K562 (cell line): ENCODE measurements around the gene CFAP90. TPM values are rescaled to one million over a fixed set of nuclear protein-coding genes. Genes with fewer than 3 reads are reported as not detected.

Source experiments
- ATAC-seq: fragments of 200-7000 bp; cut with Tn5 transposase; 3 replicates; pipeline ENCODE4 v1.9.1; 2020; ENCODE audit warnings: moderate library complexity
- BruUV-seq: library from RNA; stranded (reverse); fragments of 400-500 nt; replicated peaks from 2 replicates; lab custom pipeline; 2021; lab: Mats Ljungman, UMichigan
- CTCF ChIA-PET: fragments of 300-600 bp; formaldehyde crosslinking; extraction: SDS; loops from one replicate; lab custom pipeline; 2021; ENCODE audit warnings: low intra/inter-chr PET ratio; lab: Yijun Ruan, JAX
- POLR2A ChIA-PET: fragments of 300-600, 350-650 bp; sonication (Branson Sonifier 250); formaldehyde crosslinking; extraction: SDS; loops from one replicate; lab custom pipeline; 2021; ENCODE audit warnings: antibody characterized with exemption, inconsistent platforms; lab: Yijun Ruan, JAX
- DNase-seq, 4 experiments: peaks; one replicate each; pipeline versions ENCODE4 v3.0.0 to v3.0.0-alpha.2; 2011 to 2018; ENCODE audit warnings: low spot score in 3 of 4, mixed read lengths in 3 of 4; ENCODE audit errors: extremely low read depth in 1 of 4
- FAIRE-seq: peaks from 2 replicates; lab custom pipeline; 2011; peaks lifted over from hg19 to GRCh38; lab: Jason Lieb, UNC
- H2AFZ ChIP-seq: 2 replicates; pipeline ENCODE4 v1.6.0; 2011; ENCODE audit warnings: low read depth, low read length, control low read depth, inconsistent platforms
- H3K27ac ChIP-seq: fragments of 200-600 bp; 3 replicates; pipeline ENCODE4 v1.8.0; 2011; ENCODE audit warnings: low read depth, mild to moderate bottlenecking, control low read depth, inconsistent platforms, low read length, moderate library complexity, mixed read lengths; ENCODE audit errors: extremely low read depth
- H3K27me3 ChIP-seq, 2 experiments: fragments of 300-600 bp in 1 of 2; 2 replicates in 1 of 2; 3 replicates in 1 of 2; pipeline versions ENCODE4 v1.6.0 to v1.8.0; 2011; ENCODE audit warnings: inconsistent platforms in 2 of 2, low read length in 2 of 2, mild to moderate bottlenecking in 1 of 2, mixed read lengths in 1 of 2, moderate library complexity in 1 of 2; ENCODE audit not compliant: control insufficient read depth in 2 of 2, insufficient read depth in 2 of 2
- H3K36me3 ChIP-seq: fragments of 300-600 bp; 3 replicates; pipeline ENCODE4 v1.8.0; 2011; ENCODE audit warnings: mild to moderate bottlenecking, low read length, inconsistent platforms; ENCODE audit not compliant: control insufficient read depth, insufficient read depth
- H3K4me1 ChIP-seq, 2 experiments: fragments of 200-600 bp in 1 of 2; replicated peaks in 1 of 2; 2 replicates in 1 of 2; 3 replicates in 1 of 2; pipeline versions ENCODE4 v1.5.1 to v1.8.0; 2011; ENCODE audit warnings: inconsistent platforms in 2 of 2, low read length in 2 of 2, mild to moderate bottlenecking in 1 of 2, mixed read lengths in 1 of 2, moderate library complexity in 1 of 2; ENCODE audit not compliant: control insufficient read depth in 2 of 2, insufficient read depth in 2 of 2
- H3K4me2 ChIP-seq: 2 replicates; pipeline ENCODE4 v1.6.1; 2011; ENCODE audit warnings: low read length, control low read depth, inconsistent platforms, mixed read lengths; ENCODE audit not compliant: insufficient read depth
- H3K4me3 ChIP-seq: fragments of 200-600 bp; sonication (generic), shearing (Covaris generic); 2 replicates; pipeline ENCODE4 v1.5.1; 2016; ENCODE audit warnings: control low read depth, inconsistent platforms
- H3K79me2 ChIP-seq: fragments of 200-600 bp; 3 replicates; pipeline ENCODE4 v1.8.0; 2011; ENCODE audit warnings: low read length, inconsistent platforms; ENCODE audit not compliant: control insufficient read depth, insufficient read depth
- H3K9ac ChIP-seq, 2 experiments: 2 replicates each; pipeline versions ENCODE4 v1.6.0 to v1.6.1; 2011; ENCODE audit warnings: low read depth in 2 of 2, low read length in 2 of 2, control low read depth in 1 of 2, inconsistent platforms in 1 of 2, mild to moderate bottlenecking in 1 of 2, mixed read lengths in 1 of 2; ENCODE audit not compliant: insufficient read depth in 1 of 2
- H3K9me1 ChIP-seq: one replicate; pipeline ENCODE4 v1.6.0; 2011; ENCODE audit warnings: inconsistent platforms, mild to moderate bottlenecking, low read length, moderate library complexity; ENCODE audit not compliant: control insufficient read depth, insufficient read depth
- H3K9me3 ChIP-seq: replicated peaks from 2 replicates; pipeline ENCODE4 v1.5.1; 2011; ENCODE audit warnings: low read depth, low read length, inconsistent platforms; ENCODE audit not compliant: control insufficient read depth, insufficient read depth
- H4K20me1 ChIP-seq: replicated peaks from 2 replicates; pipeline ENCODE4 v1.6.1; 2011; ENCODE audit warnings: low read length, inconsistent platforms, mixed read lengths; ENCODE audit not compliant: control insufficient read depth, insufficient read depth
- ARID2 ChIP-seq: fragments of 450-650 bp; IDR thresholded peaks from 2 replicates; pipeline ENCODE4 v1.6.1; 2017; ENCODE audit warnings: antibody characterized with exemption, mild to moderate bottlenecking
- GATAD2A ChIP-seq: fragments of 450-650 bp; IDR thresholded peaks from 2 replicates; pipeline ENCODE4 v1.6.1; 2017
- GTF2A2 ChIP-seq: IDR thresholded peaks from 2 replicates; pipeline ENCODE4 v1.6.1; 2016; ENCODE audit warnings: mild to moderate bottlenecking, missing genetic modification characterization, missing compliant biosample characterization
- HDGF ChIP-seq: fragments of 450-650 bp; IDR thresholded peaks from 2 replicates; pipeline ENCODE4 v1.6.1; 2016
- HEY1 ChIP-seq: fragments of 250-450 bp; sonication (Bioruptor Pico); IDR thresholded peaks from 2 replicates; pipeline ENCODE4 v1.5.0; 2020; ENCODE audit warnings: mild to moderate bottlenecking, moderate library complexity, borderline replicate concordance
- MBD1 ChIP-seq: fragments of 250-450 bp; sonication (Bioruptor Pico); IDR thresholded peaks from 2 replicates; pipeline ENCODE4 v1.8.0; 2022; ENCODE audit warnings: inconsistent platforms
- WGBS: fragments of 100-300 bp; shearing (Covaris generic); methylation state at CpG from one replicate; pipeline ENCODE4 v1.1.6; 2016; ENCODE audit warnings: low coverage, mixed read lengths; ENCODE audit not compliant: insufficient coverage; ENCODE audit errors: missing lambda C conversion rate; 5-methylcytosine and 5-hydroxymethylcytosine counted together
- in situ Hi-C: fragments of 300-500 bp; cut with MboI; formaldehyde crosslinking; loops from 4 replicates; pipeline ENCODE4 v1.15.0; 2018; ENCODE audit warnings: inconsistent platforms, mixed read lengths
- intact Hi-C: fragments of 100-400 bp; cut with micrococcal nuclease; formaldehyde crosslinking; loops from 2 replicates; pipeline ENCODE4 v1.14.2; 2022
- polyA plus RNA-seq, 8 experiments: library from polyadenylated mRNA; depleted of rRNA in 4 of 8; stranded (reverse) in 5 of 8; unstranded in 3 of 8; fragments of >200 nt; fragmentation: Nextera tagmentation in 2 of 8; fragmentation: Illumina TruSeq in 1 of 8; extraction: Ambion mirVana in 2 of 8; extraction: Trizol in 1 of 8; gene quantifications; 2 replicates each; pipeline versions ENCODE4 v1.2.1 to v1.2.3, GENCODE V29; 2011 to 2014; ENCODE audit warnings: inconsistent platforms in 1 of 8, missing spikeins in 1 of 8
- total RNA-seq, 7 experiments: library from RNA; depleted of rRNA in 6 of 7; stranded (reverse); fragments of >200 nt in 6 of 7; fragmentation: Illumina TruSeq in 2 of 7; extraction: Trizol in 2 of 7; gene quantifications; 2 replicates each; pipeline versions ENCODE4 v1.2.1 to v1.2.3, GENCODE V29; 2011 to 2021; ENCODE audit warnings: low replicate concordance in 1 of 7
- TF ChIP-seq, protein P1 (sequence below): sonication (generic); formaldehyde crosslinking; IDR thresholded peaks from 2 replicates; pipeline ENCODE4 v1.8.1; 2023; ENCODE audit warnings: mild to moderate bottlenecking, missing genetic modification reagents
- TF ChIP-seq, protein P2 (sequence below): sonication (generic); formaldehyde crosslinking; IDR thresholded peaks from 2 replicates; pipeline ENCODE4 v1.8.0; 2022; ENCODE audit warnings: mild to moderate bottlenecking, missing genetic modification reagents

CFAP90 gene
- total and polyA plus RNA-seq, 9 of the 15 experiments (the other 6 are each of a cell fraction or from before 2014, with no cell fraction given), result not detected

GRCh38 chr5:7825630-7826029 is 25.3 kb downstream of the CFAP90 start:
- H3K4me1 ChIP-seq, result no peaks in the 10 kb centered on the region
- H3K4me2 ChIP-seq, result no peak overlapping the region
- 1% methylated on average over 11 of the region's 11 CpGs for WGBS
- no peaks in the 10 kb centered on the region for H3K9me3 ChIP-seq
- peaks cover 21 to 68% of the 10 kb centered on the region in 2 experiments for H3K27me3 ChIP-seq
- BruUV-seq, result no TSS peak
- POLR2A ChIA-PET, result no interaction called here
- H3K27ac ChIP-seq, result no peak overlapping the region
- in situ Hi-C loops, result no loop called here
- H3K9ac ChIP-seq, result no peak overlapping the region
- no peak overlapping the region for H2AFZ ChIP-seq
- TF ChIP-seq, protein P1, sequence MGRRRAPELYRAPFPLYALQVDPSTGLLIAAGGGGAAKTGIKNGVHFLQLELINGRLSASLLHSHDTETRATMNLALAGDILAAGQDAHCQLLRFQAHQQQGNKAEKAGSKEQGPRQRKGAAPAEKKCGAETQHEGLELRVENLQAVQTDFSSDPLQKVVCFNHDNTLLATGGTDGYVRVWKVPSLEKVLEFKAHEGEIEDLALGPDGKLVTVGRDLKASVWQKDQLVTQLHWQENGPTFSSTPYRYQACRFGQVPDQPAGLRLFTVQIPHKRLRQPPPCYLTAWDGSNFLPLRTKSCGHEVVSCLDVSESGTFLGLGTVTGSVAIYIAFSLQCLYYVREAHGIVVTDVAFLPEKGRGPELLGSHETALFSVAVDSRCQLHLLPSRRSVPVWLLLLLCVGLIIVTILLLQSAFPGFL (CRISPR knock-in tag), result no peak
- TF ChIP-seq GTF2A2 (tag) (no peak), MBD1 (CRISPR knock-in tag) (no peak), HDGF (no peak), HEY1 (no peak), GATAD2A (no peak), ARID2 (no peak)
- TF ChIP-seq, protein P2, sequence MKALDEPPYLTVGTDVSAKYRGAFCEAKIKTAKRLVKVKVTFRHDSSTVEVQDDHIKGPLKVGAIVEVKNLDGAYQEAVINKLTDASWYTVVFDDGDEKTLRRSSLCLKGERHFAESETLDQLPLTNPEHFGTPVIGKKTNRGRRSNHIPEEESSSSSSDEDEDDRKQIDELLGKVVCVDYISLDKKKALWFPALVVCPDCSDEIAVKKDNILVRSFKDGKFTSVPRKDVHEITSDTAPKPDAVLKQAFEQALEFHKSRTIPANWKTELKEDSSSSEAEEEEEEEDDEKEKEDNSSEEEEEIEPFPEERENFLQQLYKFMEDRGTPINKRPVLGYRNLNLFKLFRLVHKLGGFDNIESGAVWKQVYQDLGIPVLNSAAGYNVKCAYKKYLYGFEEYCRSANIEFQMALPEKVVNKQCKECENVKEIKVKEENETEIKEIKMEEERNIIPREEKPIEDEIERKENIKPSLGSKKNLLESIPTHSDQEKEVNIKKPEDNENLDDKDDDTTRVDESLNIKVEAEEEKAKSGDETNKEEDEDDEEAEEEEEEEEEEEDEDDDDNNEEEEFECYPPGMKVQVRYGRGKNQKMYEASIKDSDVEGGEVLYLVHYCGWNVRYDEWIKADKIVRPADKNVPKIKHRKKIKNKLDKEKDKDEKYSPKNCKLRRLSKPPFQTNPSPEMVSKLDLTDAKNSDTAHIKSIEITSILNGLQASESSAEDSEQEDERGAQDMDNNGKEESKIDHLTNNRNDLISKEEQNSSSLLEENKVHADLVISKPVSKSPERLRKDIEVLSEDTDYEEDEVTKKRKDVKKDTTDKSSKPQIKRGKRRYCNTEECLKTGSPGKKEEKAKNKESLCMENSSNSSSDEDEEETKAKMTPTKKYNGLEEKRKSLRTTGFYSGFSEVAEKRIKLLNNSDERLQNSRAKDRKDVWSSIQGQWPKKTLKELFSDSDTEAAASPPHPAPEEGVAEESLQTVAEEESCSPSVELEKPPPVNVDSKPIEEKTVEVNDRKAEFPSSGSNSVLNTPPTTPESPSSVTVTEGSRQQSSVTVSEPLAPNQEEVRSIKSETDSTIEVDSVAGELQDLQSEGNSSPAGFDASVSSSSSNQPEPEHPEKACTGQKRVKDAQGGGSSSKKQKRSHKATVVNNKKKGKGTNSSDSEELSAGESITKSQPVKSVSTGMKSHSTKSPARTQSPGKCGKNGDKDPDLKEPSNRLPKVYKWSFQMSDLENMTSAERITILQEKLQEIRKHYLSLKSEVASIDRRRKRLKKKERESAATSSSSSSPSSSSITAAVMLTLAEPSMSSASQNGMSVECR (CRISPR knock-in tag), result no peak
- intact Hi-C loops, result no loop called here
- H4K20me1 ChIP-seq, result no peaks in the 10 kb centered on the region
- ATAC-seq (peak; percentile 31; the same call in 1 of the 3 replicates), FAIRE-seq (no peak), DNase-seq (no peak)
- CTCF ChIA-PET, result no interaction called here
- H3K4me3 ChIP-seq, result no peak overlapping the region
- no peaks in the 10 kb centered on the region for H3K79me2 ChIP-seq
- H3K9me1 ChIP-seq, result no peaks in the 10 kb centered on the region
- H3K36me3 ChIP-seq, result no peaks in the 10 kb centered on the region
